Measurements from ENCODE around the gene ANTXRL. TPM values are rescaled to one million over a fixed set of nuclear protein-coding genes. Genes with fewer than 3 reads are reported as not detected.

The ANTXRL gene
- total RNA-seq, 1 donor: not detected

Other genes with a start within 250 kb of the ANTXRL start
- not detected in 2 replicates for gene MSMB, start 240.7 kb upstream of the ANTXRL start, total RNA-seq
- 4.3 and 9.0 TPM in 2 replicates for gene ANXA8L1, start 88.8 kb downstream of the ANTXRL start, total RNA-seq
- under 0.01 TPM in 1 of 2 replicates, not detected in the other for gene NPY4R, start 179.0 kb downstream of the ANTXRL start, total RNA-seq